Esophagus muscularis mucosa (tissue), 3 donors: Measurements from ENCODE around the gene IL1RN.

ENCODE experiments used
- CTCF ChIP-seq, 3 experiments: fragments of 200-600 bp in 2 of 3; fragments of 450-650 bp in 1 of 3; sonication (generic) in 2 of 3; IDR thresholded peaks; one replicate each; pipeline ENCODE4 v1.5.1; 2017 to 2019; ENCODE audit warnings: antibody characterized with exemption in 3 of 3, mild to moderate bottlenecking in 2 of 3, moderate library complexity in 1 of 3
- EP300 ChIP-seq: sonication (generic); formaldehyde crosslinking; IDR thresholded peaks from one replicate; pipeline ENCODE4 v1.6.1; 2017; ENCODE audit warnings: antibody characterized with exemption

- TF ChIP-seq CTCF (IDR thresholded peaks at IDR 0.05) (no peak), EP300 (no peak)
Observed at GRCh38 chr2:113133704-113134598, 6.6 kb downstream of the IL1RN start.
